ENCODE results near the gene ARHGAP44. TPM values are rescaled to one million over a fixed set of nuclear protein-coding genes. Genes with fewer than 3 reads are reported as not detected.

Gene ARHGAP44
- total and polyA plus RNA-seq, 2 experiments from 2014 or later, result 5.8 to 16.4 TPM

- 0 out of 2 replicates have a peak, but pooled peaks cover 3% of the 10 kb centered on the region for H3K9me2 ChIP-seq (ENCODE audit: insufficient read depth)
- Mint-ChIP-seq H3K9me3 (peaks cover 4% of the 10 kb centered on the region; the same call in 1 of the 3 replicates), H3K27me3 (ENCODE audit: insufficient read depth, low read depth, poor library complexity) (no peaks in the 10 kb centered on the region), H3K27ac (no peak overlapping the region), H3K4me1 (no peaks in the 10 kb centered on the region; the same call in 2 of the 3 replicates), H3K36me3 (ENCODE audit: low read depth) (peaks cover 7% of the 10 kb centered on the region), H3K4me3 (no peak overlapping the region)
- no peaks in the 10 kb centered on the region for H3K4me1 ChIP-seq (ENCODE audit: insufficient read depth)
- no peak for TF ChIP-seq ETS1 (IDR thresholded peaks at IDR 0.05)
- no peak for TF ChIP-seq EZH2phosphoT487 (IDR thresholded peaks at IDR 0.05; ENCODE audit: unreplicated experiment)
- TF ChIP-seq REST (IDR thresholded peaks at IDR 0.05; ENCODE audit: unreplicated experiment), result no peak
- TF ChIP-seq JUNB (IDR thresholded peaks at IDR 0.05; ENCODE audit: unreplicated experiment), result no peak
- no peak for TF ChIP-seq ZNF114 (CRISPR knock-in tag; IDR thresholded peaks at IDR 0.05)
- no peak for TF ChIP-seq STAT1 (IDR thresholded peaks at IDR 0.05; ENCODE audit: unreplicated experiment)
- no peak for TF ChIP-seq ZNF331 (CRISPR knock-in tag; IDR thresholded peaks at IDR 0.05; ENCODE audit: low read depth)
- TF ChIP-seq NANOG (IDR thresholded peaks at IDR 0.05; ENCODE audit: borderline replicate concordance), result no peak
- no peak for TF ChIP-seq ZNF462 (CRISPR knock-in tag; IDR thresholded peaks at IDR 0.05)
- TF ChIP-seq POLR2AphosphoS5 (IDR thresholded peaks at IDR 0.05; ENCODE audit: low read depth), result no peak
- no peak for TF ChIP-seq CTCF (conservative IDR thresholded peaks at IDR 0.05; ENCODE audit: low read depth in 2 of 2)
- no peak for TF ChIP-seq EZH2 (IDR thresholded peaks at IDR 0.05; ENCODE audit: low read depth, unreplicated experiment)
- no peak for TF ChIP-seq CREB1 (CRISPR knock-in tag; IDR thresholded peaks at IDR 0.05; ENCODE audit: low read depth)
- H3K27me3 ChIP-seq (ENCODE audit: insufficient read depth), result no peaks in the 10 kb centered on the region
- no peak overlapping the region for H3K4me3 ChIP-seq
- ATAC-seq, result no peak
- no peaks in the 10 kb centered on the region for H3F3A ChIP-seq (replicated peaks; ENCODE audit: low read depth)
- H3K36me3 ChIP-seq (ENCODE audit: insufficient read depth), result 0 out of 2 replicates have a peak, but pooled peaks cover 5% of the 10 kb centered on the region
- H3K79me2 ChIP-seq (replicated peaks; ENCODE audit: insufficient read depth), result peaks cover 24% of the 10 kb centered on the region
- no peak overlapping the region for H3K27ac ChIP-seq (ENCODE audit: low read depth)
- peaks cover 5% of the 10 kb centered on the region for H4K20me1 ChIP-seq (replicated peaks; ENCODE audit: insufficient read depth)
- H2AFZ ChIP-seq, result no peak overlapping the region
- H3K4me2 ChIP-seq, result no peak overlapping the region
- DNase-seq (ENCODE audit: low spot score), result no peak
These were observed 49.7 kb downstream of the ARHGAP44 start for GRCh38 chr17:12839042-12839441.

All from GM23338 (cell line).